A673 (cell line): ENCODE results near the gene CBX5. TPM values are rescaled to one million over a fixed set of nuclear protein-coding genes. Genes with fewer than 3 reads are reported as not detected.

Experiments
- BruUV-seq: library from RNA; stranded (reverse); fragments of 400-500 nt; replicated peaks from 2 replicates; lab custom pipeline; 2021; lab: Mats Ljungman, UMichigan
- CTCF ChIA-PET: fragments of 300-600 bp; sonication (Branson Sonifier 250); formaldehyde crosslinking; loops from one replicate; lab custom pipeline; 2022; ENCODE audit warnings: antibody characterized with exemption; lab: Charles Lee
- POLR2A ChIA-PET: fragments of 300-600 bp; sonication (Branson Sonifier 250); formaldehyde crosslinking; loops from one replicate; lab custom pipeline; 2022; ENCODE audit warnings: antibody characterized with exemption; ENCODE audit not compliant: low non-redundant PET; lab: Charles Lee
- DNase-seq: peaks from one replicate; pipeline ENCODE4 v3.0.0-alpha.2; 2015; ENCODE audit warnings: low spot score
- H3K27ac ChIP-seq: fragments of 200-600 bp; sonication (generic); 2 replicates; pipeline ENCODE4 v1.5.1; 2016; ENCODE audit warnings: mixed run types, low read depth, mild to moderate bottlenecking, mixed read lengths, antibody characterized with exemption, low read length; ENCODE audit not compliant: poor library complexity, severe bottlenecking
- H3K27me3 ChIP-seq: fragments of 200-600 bp; sonication (generic); replicated peaks from 2 replicates; pipeline ENCODE4 v1.6.1; 2017; ENCODE audit warnings: mixed run types, low read depth, mild to moderate bottlenecking, mixed read lengths, antibody characterized with exemption, low read length; ENCODE audit not compliant: insufficient read depth, poor library complexity
- H3K36me3 ChIP-seq: fragments of 200-600 bp; sonication (generic); 2 replicates; pipeline ENCODE4 v1.6.1; 2016; ENCODE audit warnings: mixed run types, mild to moderate bottlenecking, mixed read lengths, antibody characterized with exemption, low read length; ENCODE audit not compliant: insufficient read depth, poor library complexity, severe bottlenecking
- H3K4me1 ChIP-seq: fragments of 200-600 bp; sonication (generic); 2 replicates; pipeline ENCODE4 v1.6.1; 2017; ENCODE audit warnings: mixed run types, mild to moderate bottlenecking, mixed read lengths, antibody characterized with exemption, low read length; ENCODE audit not compliant: insufficient read depth, poor library complexity, severe bottlenecking
- H3K4me3 ChIP-seq: fragments of 200-600 bp; sonication (generic); 2 replicates; pipeline ENCODE4 v1.5.1; 2016; ENCODE audit warnings: low read depth, mixed run types, mild to moderate bottlenecking, mixed read lengths, low read length; ENCODE audit not compliant: poor library complexity, severe bottlenecking
- H3K9me3 ChIP-seq: fragments of 200-600 bp; sonication (generic); 2 replicates; pipeline ENCODE4 v1.6.1; 2016; ENCODE audit warnings: mixed run types, low read depth, mild to moderate bottlenecking, mixed read lengths, antibody characterized with exemption, low read length; ENCODE audit not compliant: poor library complexity, severe bottlenecking
- EZH2 ChIP-seq: fragments of 200-600 bp; sonication (generic); IDR thresholded peaks from 2 replicates; pipeline ENCODE4 v1.6.1; 2017; ENCODE audit warnings: borderline replicate concordance, low read depth, mild to moderate bottlenecking, mixed read lengths, antibody characterized with exemption, low read length; ENCODE audit not compliant: poor library complexity, severe bottlenecking
- intact Hi-C: fragments of 100-400 bp; cut with micrococcal nuclease; formaldehyde crosslinking; loops from one replicate; pipeline ENCODE4 v1.10.0; 2022; ENCODE audit not compliant: unreplicated experiment
- total RNA-seq: library from RNA; stranded (reverse); gene quantifications from 2 replicates; pipeline ENCODE4 v1.2.3, GENCODE V29; 2021
- TF ChIP-seq, protein P1 (sequence below): fragments of 300-800, 200-600 bp; sonication (generic); conservative IDR thresholded peaks from 2 replicates; pipeline ENCODE4 v1.5.1; 2017; ENCODE audit warnings: low read depth, mild to moderate bottlenecking, antibody characterized with exemption, low read length, moderate library complexity, mixed read lengths

Gene CBX5
- total RNA-seq, 1 experiment from 2014 or later: 254 TPM

DNA sequence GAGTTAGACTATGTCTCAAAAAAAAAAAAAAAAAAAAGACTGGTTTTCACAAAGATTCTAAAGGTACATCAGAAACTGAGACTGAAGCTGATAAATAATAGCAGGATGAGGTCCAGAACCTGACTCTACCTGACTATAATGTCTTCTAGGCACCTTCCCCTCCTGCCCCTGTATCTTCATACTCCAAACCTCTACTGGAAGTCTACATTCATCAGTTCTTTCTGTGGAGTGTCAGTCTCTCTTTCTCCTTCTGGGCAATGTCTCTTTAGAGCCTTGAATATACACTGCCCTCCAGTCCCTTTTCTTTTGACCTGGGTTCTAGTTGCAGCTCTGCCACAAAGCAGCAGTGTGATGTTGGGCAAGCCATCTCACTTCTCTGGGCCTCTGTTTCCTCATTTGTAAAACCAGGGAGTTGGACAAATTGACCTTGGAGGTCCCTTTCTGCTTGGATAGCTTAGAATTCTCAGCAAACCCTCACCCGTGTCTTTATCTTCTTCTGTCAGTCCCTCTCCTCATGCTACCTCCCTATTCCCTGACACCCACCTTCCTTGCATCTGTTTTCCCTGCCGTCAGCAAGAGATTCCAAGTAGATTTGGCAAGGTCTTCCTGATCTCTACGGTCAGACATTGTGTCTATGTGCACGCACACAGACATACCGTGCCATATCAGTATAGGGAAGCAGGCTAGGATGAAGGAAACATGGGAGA, 16.6 kb upstream of the CBX5 start:
- H3K4me3 ChIP-seq: no peak overlapping the region
- ChIA-PET CTCF (interaction anchor here (0.6 to 1.1 kb wide), 3 partner anchors 29 to 201 kb away, joined by 4 to 7 read pairs (median 6); partner anchors contain the start of gene COPZ1), POLR2A (no interaction called here)
- H3K4me1 ChIP-seq: no peaks in the 10 kb centered on the region
- no peak overlapping the region for H3K27ac ChIP-seq
- peaks cover 6% of the 10 kb centered on the region for H3K27me3 ChIP-seq
- BruUV-seq: no TSS peak
- no peaks in the 10 kb centered on the region for H3K9me3 ChIP-seq
- H3K36me3 ChIP-seq: no peaks in the 10 kb centered on the region
- DNase-seq: no peak
- TF ChIP-seq, protein P1, sequence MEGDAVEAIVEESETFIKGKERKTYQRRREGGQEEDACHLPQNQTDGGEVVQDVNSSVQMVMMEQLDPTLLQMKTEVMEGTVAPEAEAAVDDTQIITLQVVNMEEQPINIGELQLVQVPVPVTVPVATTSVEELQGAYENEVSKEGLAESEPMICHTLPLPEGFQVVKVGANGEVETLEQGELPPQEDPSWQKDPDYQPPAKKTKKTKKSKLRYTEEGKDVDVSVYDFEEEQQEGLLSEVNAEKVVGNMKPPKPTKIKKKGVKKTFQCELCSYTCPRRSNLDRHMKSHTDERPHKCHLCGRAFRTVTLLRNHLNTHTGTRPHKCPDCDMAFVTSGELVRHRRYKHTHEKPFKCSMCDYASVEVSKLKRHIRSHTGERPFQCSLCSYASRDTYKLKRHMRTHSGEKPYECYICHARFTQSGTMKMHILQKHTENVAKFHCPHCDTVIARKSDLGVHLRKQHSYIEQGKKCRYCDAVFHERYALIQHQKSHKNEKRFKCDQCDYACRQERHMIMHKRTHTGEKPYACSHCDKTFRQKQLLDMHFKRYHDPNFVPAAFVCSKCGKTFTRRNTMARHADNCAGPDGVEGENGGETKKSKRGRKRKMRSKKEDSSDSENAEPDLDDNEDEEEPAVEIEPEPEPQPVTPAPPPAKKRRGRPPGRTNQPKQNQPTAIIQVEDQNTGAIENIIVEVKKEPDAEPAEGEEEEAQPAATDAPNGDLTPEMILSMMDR: no peak
- TF ChIP-seq EZH2: no peak
- intact Hi-C loops: no loop called here

DNA sequence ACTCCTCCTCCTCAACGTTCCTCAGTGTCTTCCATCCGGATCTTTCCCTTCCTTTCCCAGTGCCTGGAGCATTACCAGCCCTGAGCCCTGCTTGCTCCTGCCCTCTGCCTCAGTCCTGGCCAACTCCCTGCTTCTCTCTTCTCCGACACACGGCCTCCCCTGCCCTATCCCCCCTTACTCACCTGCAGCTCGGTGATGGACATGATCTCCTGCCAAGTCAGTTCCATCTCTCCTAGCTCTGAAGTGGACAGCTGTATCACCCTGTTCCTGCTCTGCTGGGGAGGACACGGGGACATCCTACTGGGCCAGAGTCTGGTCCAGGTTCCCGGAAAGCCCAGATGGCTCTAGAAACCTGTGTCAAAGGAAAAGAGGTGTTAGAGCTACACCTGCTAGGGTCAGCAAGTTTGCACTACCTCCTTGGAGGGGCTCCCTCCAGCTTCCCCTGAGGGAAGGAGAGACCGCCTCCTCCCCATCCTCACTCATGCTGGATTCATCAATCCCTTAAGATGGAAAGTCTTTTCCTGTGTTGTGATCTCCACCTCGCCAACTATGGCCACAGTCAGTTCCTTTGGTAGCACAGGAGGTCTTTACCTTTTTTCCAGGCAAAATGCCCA, 15.1 kb upstream of the CBX5 start:
- Histone ChIP-seq H3K36me3 (no peaks in the 10 kb centered on the region), H3K4me3 (no peak overlapping the region), H3K9me3 (no peaks in the 10 kb centered on the region), H3K27me3 (peaks cover 4% of the 10 kb centered on the region), H3K27ac (no peak overlapping the region), H3K4me1 (no peaks in the 10 kb centered on the region)
- no TSS peak for BruUV-seq
- ChIA-PET POLR2A (interaction anchor here (0.5 kb wide), 1 partner anchor 286 kb away, joined by 19 read pairs; the partner anchor contains the start of gene HOXC8), CTCF (no interaction called here)
- TF ChIP-seq, protein P1: no peak
- no peak for TF ChIP-seq EZH2
- intact Hi-C loops: loop anchor here (2.0 kb wide), 2 partner anchors 66 to 74 kb away; no protein-coding TSS in a partner anchor
- no peak for DNase-seq

DNA sequence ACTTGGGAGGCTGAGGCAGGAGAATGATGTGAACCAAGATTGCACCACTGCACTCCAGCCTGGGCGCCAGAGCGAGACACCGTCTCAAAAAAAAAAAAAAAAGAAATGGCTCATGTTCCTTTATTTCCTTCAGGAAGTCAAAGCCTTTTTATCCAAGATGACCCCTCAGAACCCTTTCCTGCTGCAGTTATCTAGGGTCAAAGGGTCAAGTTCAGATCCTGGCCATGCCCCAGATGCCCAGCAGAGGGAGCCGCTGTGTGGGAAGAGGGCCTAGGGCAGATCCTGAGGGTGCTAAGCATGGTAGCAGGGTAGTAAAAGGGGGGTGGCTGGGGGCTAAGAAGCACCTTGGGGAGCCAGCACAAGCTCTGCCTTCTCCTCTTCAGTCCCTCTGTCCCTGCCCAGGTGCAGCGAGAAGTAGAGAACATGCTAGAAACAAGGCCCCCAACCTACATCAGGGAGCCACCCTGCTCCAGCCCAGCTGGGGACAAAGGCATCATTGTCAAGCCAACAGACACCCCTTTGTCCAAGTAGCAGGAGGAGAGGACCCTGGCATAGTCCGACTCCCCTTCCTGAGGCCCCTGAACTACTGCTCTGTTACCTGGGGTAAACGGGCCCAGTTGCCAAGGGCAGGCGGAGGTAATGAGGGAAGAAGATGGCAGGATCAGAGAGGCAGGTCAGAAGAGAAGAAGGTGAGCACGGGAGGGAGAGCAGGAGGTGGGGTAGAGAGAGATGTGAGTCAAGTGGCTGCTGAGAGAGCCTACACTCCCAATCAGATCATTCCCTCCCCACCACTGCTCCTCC, 14.4 kb upstream of the CBX5 start:
- CTCF ChIA-PET: interaction anchor here (1.2 kb wide), 1 partner anchor 34 kb away, joined by 3 read pairs; no protein-coding TSS in a partner anchor
- H3K27me3 ChIP-seq: peaks cover under 1% of the 10 kb centered on the region
- H3K27ac ChIP-seq: no peak overlapping the region
- intact Hi-C loops: loop anchor here (2.0 kb wide), 2 partner anchors 66 to 74 kb away; no protein-coding TSS in a partner anchor
- H3K9me3 ChIP-seq: no peaks in the 10 kb centered on the region
- POLR2A ChIA-PET: no interaction called here
- H3K4me1 ChIP-seq: no peaks in the 10 kb centered on the region
- TF ChIP-seq EZH2: no peak
- TF ChIP-seq, protein P1: peak; percentile 85
- H3K4me3 ChIP-seq: no peak overlapping the region
- H3K36me3 ChIP-seq: no peaks in the 10 kb centered on the region
- DNase-seq: no peak
- no TSS peak for BruUV-seq
